RWPE2 (cell line): ENCODE measurements around the gene PRDM16.
A peak's percentile ranks its signal among the peaks of the same experiment; 100 is the strongest.

Experiments
- ATAC-seq: fragments of 200-7000 bp; cut with Tn5 transposase; 3 replicates; pipeline ENCODE4 v1.9.1; 2021; ENCODE audit warnings: low read depth
- DNase-seq: peaks from one replicate; pipeline ENCODE4 v3.0.0-alpha.2; 2020; ENCODE audit warnings: low spot score
- H3K27ac ChIP-seq: fragments of 450-650 bp; 2 replicates; pipeline ENCODE4 v1.5.1; 2017; ENCODE audit warnings: mild to moderate bottlenecking; ENCODE audit not compliant: poor library complexity, severe bottlenecking
- H3K27me3 ChIP-seq: fragments of 250-450 bp; sonication (Bioruptor Pico); 2 replicates; pipeline ENCODE4 v1.5.1; 2021; ENCODE audit warnings: mild to moderate bottlenecking, moderate library complexity; ENCODE audit not compliant: insufficient read depth, poor library complexity, severe bottlenecking
- H3K36me3 ChIP-seq: fragments of 250-450 bp; sonication (Bioruptor Pico); 2 replicates; pipeline ENCODE4 v1.5.1; 2020; ENCODE audit warnings: low read depth, mild to moderate bottlenecking, moderate library complexity
- H3K4me1 ChIP-seq: fragments of 250-450 bp; sonication (Bioruptor Pico); 2 replicates; pipeline ENCODE4 v1.5.1; 2021; ENCODE audit warnings: mild to moderate bottlenecking, moderate library complexity; ENCODE audit not compliant: insufficient read depth, poor library complexity, severe bottlenecking
- H3K4me3 ChIP-seq: fragments of 250-450 bp; sonication (Bioruptor Pico); 2 replicates; pipeline ENCODE4 v1.5.1; 2021; ENCODE audit warnings: mild to moderate bottlenecking, moderate library complexity; ENCODE audit not compliant: severe bottlenecking
- H3K9me3 ChIP-seq: fragments of 250-450 bp; sonication (Bioruptor Pico); 2 replicates; pipeline ENCODE4 v1.5.1; 2021; ENCODE audit warnings: mild to moderate bottlenecking, moderate library complexity; ENCODE audit not compliant: severe bottlenecking
- TF ChIP-seq, protein P1 (sequence below): fragments of 450-650 bp; IDR thresholded peaks from one replicate; pipeline ENCODE4 v1.5.1; 2017; ENCODE audit warnings: mild to moderate bottlenecking, moderate library complexity; ENCODE audit not compliant: poor library complexity, severe bottlenecking

The PRDM16 gene

GRCh38 chr1:3403011-3403345, 334.0 kb downstream of the PRDM16 start:
- Histone ChIP-seq H3K4me1 (no peaks in the 10 kb centered on the region), H3K36me3 (no peaks in the 10 kb centered on the region), H3K9me3 (no peaks in the 10 kb centered on the region), H3K4me3 (no peak overlapping the region), H3K27ac (no peak overlapping the region), H3K27me3 (peaks cover 11% of the 10 kb centered on the region)
- TF ChIP-seq, protein P1, sequence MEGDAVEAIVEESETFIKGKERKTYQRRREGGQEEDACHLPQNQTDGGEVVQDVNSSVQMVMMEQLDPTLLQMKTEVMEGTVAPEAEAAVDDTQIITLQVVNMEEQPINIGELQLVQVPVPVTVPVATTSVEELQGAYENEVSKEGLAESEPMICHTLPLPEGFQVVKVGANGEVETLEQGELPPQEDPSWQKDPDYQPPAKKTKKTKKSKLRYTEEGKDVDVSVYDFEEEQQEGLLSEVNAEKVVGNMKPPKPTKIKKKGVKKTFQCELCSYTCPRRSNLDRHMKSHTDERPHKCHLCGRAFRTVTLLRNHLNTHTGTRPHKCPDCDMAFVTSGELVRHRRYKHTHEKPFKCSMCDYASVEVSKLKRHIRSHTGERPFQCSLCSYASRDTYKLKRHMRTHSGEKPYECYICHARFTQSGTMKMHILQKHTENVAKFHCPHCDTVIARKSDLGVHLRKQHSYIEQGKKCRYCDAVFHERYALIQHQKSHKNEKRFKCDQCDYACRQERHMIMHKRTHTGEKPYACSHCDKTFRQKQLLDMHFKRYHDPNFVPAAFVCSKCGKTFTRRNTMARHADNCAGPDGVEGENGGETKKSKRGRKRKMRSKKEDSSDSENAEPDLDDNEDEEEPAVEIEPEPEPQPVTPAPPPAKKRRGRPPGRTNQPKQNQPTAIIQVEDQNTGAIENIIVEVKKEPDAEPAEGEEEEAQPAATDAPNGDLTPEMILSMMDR: no peak
- DNase-seq (no peak), ATAC-seq (no peak)

GRCh38 chr1:3403388-3404231, 334.6 kb downstream of the PRDM16 start:
- TF ChIP-seq, protein P1: peak; percentile 12
- Histone ChIP-seq H3K36me3 (no peaks in the 10 kb centered on the region), H3K27me3 (peaks cover 7% of the 10 kb centered on the region), H3K9me3 (no peaks in the 10 kb centered on the region), H3K4me3 (no peak overlapping the region), H3K27ac (no peak overlapping the region), H3K4me1 (no peaks in the 10 kb centered on the region)
- no peak for ATAC-seq
- no peak for DNase-seq

DNA sequence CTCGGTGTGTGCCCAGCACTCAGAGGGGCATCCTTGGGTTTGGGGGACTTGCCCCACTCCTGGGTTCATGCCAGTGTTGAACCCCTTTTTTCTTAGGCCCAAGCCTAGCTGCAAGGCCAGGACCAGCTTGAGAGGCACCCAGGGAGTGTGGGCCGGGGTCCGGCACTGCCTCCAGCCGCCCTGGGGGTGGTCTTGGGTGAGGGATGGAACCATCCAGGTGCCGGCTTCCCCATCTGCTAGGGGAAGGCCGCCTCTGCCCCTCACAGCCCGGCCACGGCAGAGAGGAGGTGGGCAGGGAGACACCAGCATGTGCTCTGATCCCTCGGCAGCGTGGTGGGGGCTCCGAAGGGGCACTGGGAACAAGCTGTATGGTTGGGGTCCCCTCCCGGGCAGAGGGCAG, 335.3 kb downstream of the PRDM16 start:
- DNase-seq: no peak
- H3K9me3 ChIP-seq: no peaks in the 10 kb centered on the region
- H3K27me3 ChIP-seq: peaks cover under 1% of the 10 kb centered on the region
- H3K27ac ChIP-seq: no peak overlapping the region
- H3K36me3 ChIP-seq: no peaks in the 10 kb centered on the region
- ATAC-seq: no peak
- H3K4me1 ChIP-seq: no peaks in the 10 kb centered on the region
- no peak overlapping the region for H3K4me3 ChIP-seq
- TF ChIP-seq, protein P1: no peak

GRCh38 chr1:3404801-3405200, 335.8 kb downstream of the PRDM16 start:
- Histone ChIP-seq H3K9me3 (no peaks in the 10 kb centered on the region), H3K27me3 (no peaks in the 10 kb centered on the region), H3K4me3 (no peak overlapping the region), H3K27ac (no peak overlapping the region), H3K36me3 (no peaks in the 10 kb centered on the region), H3K4me1 (no peaks in the 10 kb centered on the region)
- ATAC-seq: no peak
- DNase-seq: no peak
- TF ChIP-seq, protein P1: no peak

GRCh38 chr1:3405491-3405890, 336.5 kb downstream of the PRDM16 start:
- ATAC-seq (no peak), DNase-seq (no peak)
- Histone ChIP-seq H3K27me3 (no peaks in the 10 kb centered on the region), H3K36me3 (no peaks in the 10 kb centered on the region), H3K9me3 (no peaks in the 10 kb centered on the region), H3K4me3 (no peak overlapping the region), H3K27ac (no peak overlapping the region), H3K4me1 (no peaks in the 10 kb centered on the region)
- TF ChIP-seq, protein P1: no peak
